ENCODE data around the gene VMAC.

VMAC gene

GRCh38 chr19:5917431-5918107 lies 12.9 kb downstream of the VMAC start:
- H4K20me1 ChIP-seq (ENCODE audit: insufficient read depth, low read length): no peaks in the 10 kb centered on the region
- no peaks in the 10 kb centered on the region for H3K4me1 ChIP-seq (ENCODE audit: low read length)
- no peaks in the 10 kb centered on the region for H3F3A ChIP-seq (ENCODE audit: insufficient read depth, low read length)
- no peak for DNase-seq
- no peak overlapping the region for H3K27ac ChIP-seq (ENCODE audit: low read length)
- no peaks in the 10 kb centered on the region for H3K79me2 ChIP-seq (ENCODE audit: low read length)
- peaks cover 4% of the 10 kb centered on the region; the same call in 1 of the 2 replicates for H3K36me3 ChIP-seq (replicated peaks; ENCODE audit: insufficient read depth, low read length)
- H2AFZ ChIP-seq (ENCODE audit: low read length): no peak overlapping the region
- no peak overlapping the region for H3K4me2 ChIP-seq (ENCODE audit: low read depth, low read length)
- H3K9ac ChIP-seq (ENCODE audit: low read length): no peak overlapping the region
- H3K9me3 ChIP-seq (replicated peaks; ENCODE audit: insufficient read depth, low read length): no peaks in the 10 kb centered on the region
- no peaks in the 10 kb centered on the region for H3K27me3 ChIP-seq (replicated peaks; ENCODE audit: insufficient read depth, low read length)
- H3K9me2 ChIP-seq (replicated peaks; ENCODE audit: insufficient read depth, low read length): no peaks in the 10 kb centered on the region
- no peak for TF ChIP-seq EZH2 (optimal IDR thresholded peaks at IDR 0.05; ENCODE audit: low read depth, low read length)
- no peak overlapping the region for H3K4me3 ChIP-seq (ENCODE audit: low read length)

GRCh38 chr19:5918463-5919079 lies 13.9 kb downstream of the VMAC start:
- Histone ChIP-seq H3K36me3 (replicated peaks; ENCODE audit: insufficient read depth, low read length) (peaks cover 4% of the 10 kb centered on the region; the same call in 1 of the 2 replicates), H3F3A (ENCODE audit: insufficient read depth, low read length) (no peaks in the 10 kb centered on the region), H3K79me2 (ENCODE audit: low read length) (no peaks in the 10 kb centered on the region), H3K27ac (ENCODE audit: low read length) (no peak overlapping the region), H4K20me1 (ENCODE audit: insufficient read depth, low read length) (no peaks in the 10 kb centered on the region), H3K9me2 (replicated peaks; ENCODE audit: insufficient read depth, low read length) (no peaks in the 10 kb centered on the region), H3K9me3 (replicated peaks; ENCODE audit: insufficient read depth, low read length) (no peaks in the 10 kb centered on the region), H2AFZ (ENCODE audit: low read length) (no peak overlapping the region), H3K4me3 (ENCODE audit: low read length) (no peak overlapping the region), H3K9ac (ENCODE audit: low read length) (no peak overlapping the region), H3K4me1 (ENCODE audit: low read length) (no peaks in the 10 kb centered on the region), H3K4me2 (ENCODE audit: low read depth, low read length) (no peak overlapping the region), H3K27me3 (replicated peaks; ENCODE audit: insufficient read depth, low read length) (no peaks in the 10 kb centered on the region)
- no peak for TF ChIP-seq EZH2 (optimal IDR thresholded peaks at IDR 0.05; ENCODE audit: low read depth, low read length)
- TF ChIP-seq CTCF (IDR thresholded peaks at IDR 0.05; ENCODE audit: low read length): no peak
- TF ChIP-seq EZH2phosphoT487 (IDR thresholded peaks at IDR 0.05; ENCODE audit: low read length): no peak
- no peak for DNase-seq

GRCh38 chr19:5921516-5922160 lies 17.0 kb downstream of the VMAC start:
- H3K27me3 ChIP-seq (replicated peaks; ENCODE audit: insufficient read depth, low read length): no peaks in the 10 kb centered on the region
- no peak for TF ChIP-seq EZH2phosphoT487 (IDR thresholded peaks at IDR 0.05; ENCODE audit: low read length)
- TF ChIP-seq EZH2 (optimal IDR thresholded peaks at IDR 0.05; ENCODE audit: low read depth, low read length): no peak
- TF ChIP-seq CTCF (IDR thresholded peaks at IDR 0.05; ENCODE audit: low read length): no peak
- no peak overlapping the region for H2AFZ ChIP-seq (ENCODE audit: low read length)
- H3K9me3 ChIP-seq (replicated peaks; ENCODE audit: insufficient read depth, low read length): no peaks in the 10 kb centered on the region
- peaks cover 16% of the 10 kb centered on the region for H3K36me3 ChIP-seq (replicated peaks; ENCODE audit: insufficient read depth, low read length)
- no peak overlapping the region for H3K27ac ChIP-seq (ENCODE audit: low read length)
- no peak overlapping the region for H3K9ac ChIP-seq (ENCODE audit: low read length)
- no peak for DNase-seq
- H3K4me2 ChIP-seq (ENCODE audit: low read depth, low read length): no peak overlapping the region
- H3F3A ChIP-seq (ENCODE audit: insufficient read depth, low read length): no peaks in the 10 kb centered on the region
- H3K9me2 ChIP-seq (replicated peaks; ENCODE audit: insufficient read depth, low read length): no peaks in the 10 kb centered on the region
- H3K79me2 ChIP-seq (ENCODE audit: low read length): no peaks in the 10 kb centered on the region
- no peaks in the 10 kb centered on the region for H3K4me1 ChIP-seq (ENCODE audit: low read length)
- H3K4me3 ChIP-seq (ENCODE audit: low read length): no peak overlapping the region
- H4K20me1 ChIP-seq (ENCODE audit: insufficient read depth, low read length): no peaks in the 10 kb centered on the region
